Fibroblast of lung (primary cell): ENCODE measurements around the gene DHX58. TPM values are rescaled to one million over a fixed set of nuclear protein-coding genes. Genes with fewer than 3 reads are reported as not detected.

Source experiments
- DNase-seq, 2 donors: peaks; one replicate each; pipeline versions ENCODE4 v3.0.0 to v3.0.0-alpha.2; 2010; ENCODE audit warnings: low read depth in 2 of 2
- H2AFZ ChIP-seq: 2 replicates; pipeline ENCODE4 v1.5.1; 2012; ENCODE audit warnings: low read length, control low read depth, inconsistent platforms
- H3K27ac ChIP-seq: 2 replicates; pipeline ENCODE4 v1.5.1; 2011; ENCODE audit warnings: low read length, control low read depth; ENCODE audit not compliant: insufficient read depth
- H3K27me3 ChIP-seq: 2 replicates; pipeline ENCODE4 v1.5.1; 2011; ENCODE audit warnings: mild to moderate bottlenecking, low read length; ENCODE audit not compliant: control insufficient read depth, insufficient read depth
- H3K36me3 ChIP-seq: 2 replicates; pipeline ENCODE4 v1.5.1; 2011; ENCODE audit warnings: low read length; ENCODE audit not compliant: control insufficient read depth, insufficient read depth
- H3K4me1 ChIP-seq: 2 replicates; pipeline ENCODE4 v1.5.1; 2011; ENCODE audit warnings: low read length; ENCODE audit not compliant: control insufficient read depth, insufficient read depth; ENCODE audit errors: extremely low read depth
- H3K4me2 ChIP-seq: 2 replicates; pipeline ENCODE4 v1.5.1; 2011; ENCODE audit warnings: low read length, control low read depth; ENCODE audit not compliant: insufficient read depth; ENCODE audit errors: extremely low read depth
- H3K4me3 ChIP-seq, 4 experiments: fragments of 200-600 bp in 1 of 4; sonication (generic) in 1 of 4; replicated peaks in 1 of 4; 2 replicates each; pipeline ENCODE4 v1.5.1; 2011 to 2016; ENCODE audit warnings: low read length in 4 of 4, low read depth in 3 of 4, mild to moderate bottlenecking in 3 of 4, control low read depth in 2 of 4, inconsistent platforms in 1 of 4, mixed read lengths in 1 of 4; ENCODE audit not compliant: insufficient read depth in 1 of 4; ENCODE audit errors: control extremely low read depth in 1 of 4
- H3K79me2 ChIP-seq: 2 replicates; pipeline ENCODE4 v1.5.1; 2012; ENCODE audit warnings: mild to moderate bottlenecking, low read length, inconsistent platforms; ENCODE audit not compliant: control insufficient read depth, insufficient read depth
- H3K9ac ChIP-seq: 2 replicates; pipeline ENCODE4 v1.5.1; 2011; ENCODE audit warnings: mild to moderate bottlenecking, low read length, control low read depth; ENCODE audit not compliant: insufficient read depth
- H3K9me3 ChIP-seq: 2 replicates; pipeline ENCODE4 v1.5.1; 2012; ENCODE audit warnings: low read depth, low read length; ENCODE audit not compliant: control insufficient read depth, insufficient read depth
- H4K20me1 ChIP-seq: 2 replicates; pipeline ENCODE4 v1.5.1; 2011; ENCODE audit warnings: low read length; ENCODE audit not compliant: control insufficient read depth, insufficient read depth; ENCODE audit errors: extremely low read depth
- CTCF ChIP-seq, 2 donors: IDR thresholded peaks in 1 of 2; conservative IDR thresholded peaks in 1 of 2; 1 replicate in 1 of 2; 2 replicates in 1 of 2; pipeline ENCODE4 v1.5.1; 2011 to 2012; ENCODE audit warnings: low read length in 2 of 2, control low read depth in 1 of 2, inconsistent platforms in 1 of 2, low read depth in 1 of 2, mild to moderate bottlenecking in 1 of 2
- EZH2 ChIP-seq: IDR thresholded peaks from 2 replicates; pipeline ENCODE4 v1.5.1; 2012; ENCODE audit warnings: low read length, control low read depth, mild to moderate bottlenecking; ENCODE audit errors: missing control alignments
- polyA plus RNA-seq, 2 donors: library from polyadenylated mRNA; depleted of rRNA in 1 of 2; stranded (reverse) in 1 of 2; unstranded in 1 of 2; fragments of >200 nt; gene quantifications; 2 replicates each; pipeline ENCODE4 v1.2.1, GENCODE V29; 2011 to 2012; ENCODE audit warnings: missing spikeins in 1 of 2
- total RNA-seq: library from RNA; depleted of rRNA; stranded (reverse); fragments of >200 nt; gene quantifications from 2 replicates; pipeline ENCODE4 v1.2.1, GENCODE V29; 2014

DHX58 gene
- total and polyA plus RNA-seq, 2 donors (not counting 1 experiment from before 2014, with no cell fraction given): 8.0 to 18.3 TPM

- Histone ChIP-seq H3K79me2 (no peaks in the 10 kb centered on the region), H3K9ac (peak overlapping the region; percentile 33), H4K20me1 (no peaks in the 10 kb centered on the region), H3K9me3 (no peaks in the 10 kb centered on the region), H2AFZ (peak overlapping the region; percentile 56), H3K27ac (peak overlapping the region; percentile 68), H3K4me2 (peak overlapping the region; percentile 91), H3K4me3 (peak overlapping the region; percentile 9 to 68 (median 54)), H3K4me1 (peaks cover 8% of the 10 kb centered on the region), H3K36me3 (peaks cover 14% of the 10 kb centered on the region), H3K27me3 (no peaks in the 10 kb centered on the region)
- peak in 1 of 2 donors; percentile 38 for DNase-seq
- TF ChIP-seq CTCF (conservative IDR thresholded peaks at IDR 0.05 in 1 of 2, IDR thresholded peaks at IDR 0.05 in 1 of 2; ENCODE audit: low read depth in 1 of 2, low read length in 2 of 2): no peak
- no peak for TF ChIP-seq EZH2
Measured at GRCh38 chr17:42111871-42112551, 503 bp downstream of the DHX58 start.

- no peak overlapping the region for H3K27ac ChIP-seq
- no peak overlapping the region for H3K4me2 ChIP-seq
- no peak for TF ChIP-seq EZH2
- TF ChIP-seq CTCF (conservative IDR thresholded peaks at IDR 0.05 in 1 of 2, IDR thresholded peaks at IDR 0.05 in 1 of 2; ENCODE audit: low read depth in 1 of 2, low read length in 2 of 2): no peak
- H3K27me3 ChIP-seq: no peaks in the 10 kb centered on the region
- H4K20me1 ChIP-seq: no peaks in the 10 kb centered on the region
- no peaks in the 10 kb centered on the region for H3K79me2 ChIP-seq
- no peak for DNase-seq
- peaks cover 6% of the 10 kb centered on the region for H3K4me1 ChIP-seq
- no peak overlapping the region for H3K9ac ChIP-seq
- H3K9me3 ChIP-seq: no peaks in the 10 kb centered on the region
- H3K36me3 ChIP-seq: peaks cover 12% of the 10 kb centered on the region
- H3K4me3 ChIP-seq: peak overlapping the region in 1 of 4 experiments; percentile 55
- H2AFZ ChIP-seq: no peak overlapping the region
Measured at GRCh38 chr17:42111265-42111636, 1.3 kb downstream of the DHX58 start.

- Histone ChIP-seq H3K4me2 (no peak overlapping the region), H3K79me2 (no peaks in the 10 kb centered on the region), H3K9me3 (no peaks in the 10 kb centered on the region), H3K27me3 (no peaks in the 10 kb centered on the region), H3K4me3 (no peak overlapping the region), H3K27ac (no peak overlapping the region), H2AFZ (no peak overlapping the region), H3K9ac (no peak overlapping the region), H3K36me3 (peaks cover 9% of the 10 kb centered on the region), H3K4me1 (peaks cover 6% of the 10 kb centered on the region), H4K20me1 (no peaks in the 10 kb centered on the region)
- no peak for TF ChIP-seq CTCF (conservative IDR thresholded peaks at IDR 0.05 in 1 of 2, IDR thresholded peaks at IDR 0.05 in 1 of 2; ENCODE audit: low read depth in 1 of 2, low read length in 2 of 2)
- no peak for TF ChIP-seq EZH2
- DNase-seq: no peak
Measured at GRCh38 chr17:42110301-42111264, 1.9 kb downstream of the DHX58 start.
